HEK293T (cell line): ENCODE measurements around the gene GDPD2.

Experiments
- CTCF ChIA-PET: fragments of 350-600 bp; formaldehyde crosslinking; extraction: SDS; loops from one replicate; lab custom pipeline; 2021; ENCODE audit warnings: antibody characterized with exemption, inconsistent platforms; lab: Yijun Ruan, JAX
- POLR2A ChIA-PET: fragments of 350-600 bp; formaldehyde crosslinking; extraction: SDS; loops from one replicate; lab custom pipeline; 2020; ENCODE audit warnings: antibody characterized with exemption, inconsistent platforms; lab: Yijun Ruan, JAX
- DNase-seq: peaks from one replicate; pipeline ENCODE4 v3.0.0; 2012; ENCODE audit warnings: mixed read lengths; ENCODE audit errors: extremely low spot score
- ARNT ChIP-seq: fragments of 450-650 bp; IDR thresholded peaks from 2 replicates; pipeline ENCODE4 v1.6.1; 2017; ENCODE audit warnings: mild to moderate bottlenecking
- BHLHE40 ChIP-seq: fragments of 450-650 bp; IDR thresholded peaks from 2 replicates; pipeline ENCODE4 v1.6.1; 2016; ENCODE audit warnings: mild to moderate bottlenecking, moderate library complexity, borderline replicate concordance
- CTBP1 ChIP-seq: fragments of 450-650 bp; IDR thresholded peaks from 2 replicates; pipeline ENCODE4 v1.6.1; 2016; ENCODE audit warnings: borderline replicate concordance
- ELF4 ChIP-seq: fragments of 450-650 bp; IDR thresholded peaks from 2 replicates; pipeline ENCODE4 v1.6.1; 2017; ENCODE audit warnings: antibody characterized with exemption
- FOXA1 ChIP-seq: fragments of 450-650 bp; IDR thresholded peaks from 2 replicates; pipeline ENCODE4 v1.6.1; 2016; ENCODE audit warnings: mild to moderate bottlenecking
- FOXK2 ChIP-seq: fragments of 450-650 bp; IDR thresholded peaks from 2 replicates; pipeline ENCODE4 v1.6.1; 2016; ENCODE audit warnings: mild to moderate bottlenecking
- FOXM1 ChIP-seq: fragments of 450-650 bp; IDR thresholded peaks from 2 replicates; pipeline ENCODE4 v1.6.1; 2017; ENCODE audit warnings: mild to moderate bottlenecking, borderline replicate concordance
- HDGF ChIP-seq: fragments of 450-650 bp; IDR thresholded peaks from 2 replicates; pipeline ENCODE4 v1.6.1; 2017; ENCODE audit warnings: antibody characterized with exemption, borderline replicate concordance
- L3MBTL2 ChIP-seq: fragments of 450-650 bp; conservative IDR thresholded peaks from 2 replicates; pipeline ENCODE4 v1.6.1; 2016; ENCODE audit warnings: mild to moderate bottlenecking
- LEF1 ChIP-seq: fragments of 450-650 bp; IDR thresholded peaks from 2 replicates; pipeline ENCODE4 v1.6.1; 2017; ENCODE audit warnings: mild to moderate bottlenecking, borderline replicate concordance
- NFRKB ChIP-seq: fragments of 450-650 bp; IDR thresholded peaks from 2 replicates; pipeline ENCODE4 v1.6.1; 2016; ENCODE audit warnings: mild to moderate bottlenecking, moderate library complexity
- SP1 ChIP-seq: fragments of 450-650 bp; IDR thresholded peaks from 2 replicates; pipeline ENCODE4 v1.6.1; 2017
- SUZ12 ChIP-seq: fragments of 450-650 bp; IDR thresholded peaks from 2 replicates; pipeline ENCODE4 v1.6.1; 2016; ENCODE audit warnings: mild to moderate bottlenecking
- TARDBP ChIP-seq: fragments of 450-650 bp; IDR thresholded peaks from 2 replicates; pipeline ENCODE4 v1.6.1; 2016
- ZNF384 ChIP-seq: fragments of 450-650 bp; IDR thresholded peaks from 2 replicates; pipeline ENCODE4 v1.6.1; 2016
- TF ChIP-seq, protein P1 (sequence below): fragments of 450-650 bp; IDR thresholded peaks from 2 replicates; pipeline ENCODE4 v1.6.1; 2016

GDPD2 gene

DNA sequence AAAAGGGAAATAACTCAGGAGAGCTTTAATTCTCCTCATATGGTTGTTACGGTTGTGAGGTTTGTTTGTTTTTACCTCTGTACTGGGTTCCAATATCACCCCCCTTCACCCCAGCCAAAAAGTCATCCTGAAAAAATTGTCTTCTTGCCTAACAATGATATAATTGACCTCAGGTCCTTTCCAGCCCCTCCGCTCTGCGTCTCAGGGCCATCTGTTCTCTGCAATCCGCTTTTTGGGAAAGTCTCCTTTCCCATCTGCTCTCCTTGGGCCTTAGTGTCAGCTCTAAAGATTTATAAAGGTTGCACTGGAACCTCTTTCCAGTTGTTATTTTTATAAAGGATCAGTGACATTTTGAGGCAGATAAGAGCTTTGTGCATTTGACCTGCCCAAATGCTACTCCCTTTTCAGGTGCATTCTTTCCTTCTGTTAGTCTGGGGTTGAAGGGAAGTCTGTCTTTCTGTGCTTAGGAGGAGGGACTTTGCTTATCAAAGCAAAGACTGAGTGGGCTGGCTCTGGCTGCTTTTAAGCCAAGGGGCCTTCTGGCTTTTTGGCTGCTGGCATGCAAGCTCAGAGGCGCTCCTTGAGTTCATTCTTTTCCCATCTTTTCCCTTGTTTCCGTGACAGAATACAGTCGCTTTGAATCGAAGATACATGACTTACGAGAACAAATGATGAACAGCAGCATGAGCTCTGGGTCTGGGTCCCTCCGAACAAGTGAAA is 55.6 kb downstream of the GDPD2 start:
- CTCF ChIA-PET = interaction anchor here (1.2 kb wide), 1 partner anchor 24 kb away, joined by 3 read pairs; no protein-coding TSS in a partner anchor
- no peak for DNase-seq
- TF ChIP-seq SP1 = no peak
- TF ChIP-seq L3MBTL2 = no peak
- POLR2A ChIA-PET = interaction anchor here (1.3 kb wide), 1 partner anchor 75 kb away, joined by 3 read pairs; no protein-coding TSS in a partner anchor

DNA sequence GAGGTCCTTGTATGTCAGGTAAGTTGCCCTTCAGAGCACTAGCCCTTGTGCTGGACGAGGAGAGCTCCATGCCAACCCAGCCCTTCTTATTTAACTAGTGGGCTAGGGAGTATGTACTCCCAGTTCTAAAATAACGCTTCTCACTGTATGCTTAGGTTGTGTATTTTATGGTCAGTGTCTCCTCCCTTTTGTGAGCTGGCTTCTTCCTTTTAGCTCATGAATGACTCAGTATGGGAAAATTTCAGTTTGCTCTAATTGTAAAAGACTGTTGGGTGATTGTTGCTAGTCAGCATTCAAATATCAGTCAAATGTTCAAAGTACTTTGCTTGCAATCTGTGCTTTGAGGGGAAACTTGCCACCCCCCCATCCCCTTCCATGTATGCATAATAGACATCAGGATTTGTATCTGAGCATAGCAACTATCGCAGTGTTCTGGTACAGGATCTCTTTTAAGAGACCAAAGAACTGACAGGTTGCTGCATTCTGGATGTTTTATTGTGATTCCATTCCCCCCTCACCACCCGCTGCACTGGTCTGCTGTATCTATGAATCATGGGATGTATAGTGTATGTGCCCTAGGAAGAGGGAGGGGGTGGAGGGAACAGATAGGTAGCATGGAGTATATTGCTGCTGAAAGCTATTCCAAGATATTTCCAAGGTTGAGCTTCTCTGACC is 56.3 kb downstream of the GDPD2 start:
- TF ChIP-seq FOXA1 (no peak), ELF4 (no peak), L3MBTL2 (no peak), ZNF384 (no peak), HDGF (no peak), CTBP1 (no peak), SP1 (no peak), FOXM1 (no peak), FOXK2 (no peak)
- TF ChIP-seq, protein P1, sequence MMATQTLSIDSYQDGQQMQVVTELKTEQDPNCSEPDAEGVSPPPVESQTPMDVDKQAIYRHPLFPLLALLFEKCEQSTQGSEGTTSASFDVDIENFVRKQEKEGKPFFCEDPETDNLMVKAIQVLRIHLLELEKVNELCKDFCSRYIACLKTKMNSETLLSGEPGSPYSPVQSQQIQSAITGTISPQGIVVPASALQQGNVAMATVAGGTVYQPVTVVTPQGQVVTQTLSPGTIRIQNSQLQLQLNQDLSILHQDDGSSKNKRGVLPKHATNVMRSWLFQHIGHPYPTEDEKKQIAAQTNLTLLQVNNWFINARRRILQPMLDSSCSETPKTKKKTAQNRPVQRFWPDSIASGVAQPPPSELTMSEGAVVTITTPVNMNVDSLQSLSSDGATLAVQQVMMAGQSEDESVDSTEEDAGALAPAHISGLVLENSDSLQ = no peak
- ChIA-PET CTCF (no interaction called here), POLR2A (interaction anchor here (1.3 kb wide), 1 partner anchor 74 kb away, joined by 3 read pairs; no protein-coding TSS in a partner anchor)
- no peak for DNase-seq

DNA sequence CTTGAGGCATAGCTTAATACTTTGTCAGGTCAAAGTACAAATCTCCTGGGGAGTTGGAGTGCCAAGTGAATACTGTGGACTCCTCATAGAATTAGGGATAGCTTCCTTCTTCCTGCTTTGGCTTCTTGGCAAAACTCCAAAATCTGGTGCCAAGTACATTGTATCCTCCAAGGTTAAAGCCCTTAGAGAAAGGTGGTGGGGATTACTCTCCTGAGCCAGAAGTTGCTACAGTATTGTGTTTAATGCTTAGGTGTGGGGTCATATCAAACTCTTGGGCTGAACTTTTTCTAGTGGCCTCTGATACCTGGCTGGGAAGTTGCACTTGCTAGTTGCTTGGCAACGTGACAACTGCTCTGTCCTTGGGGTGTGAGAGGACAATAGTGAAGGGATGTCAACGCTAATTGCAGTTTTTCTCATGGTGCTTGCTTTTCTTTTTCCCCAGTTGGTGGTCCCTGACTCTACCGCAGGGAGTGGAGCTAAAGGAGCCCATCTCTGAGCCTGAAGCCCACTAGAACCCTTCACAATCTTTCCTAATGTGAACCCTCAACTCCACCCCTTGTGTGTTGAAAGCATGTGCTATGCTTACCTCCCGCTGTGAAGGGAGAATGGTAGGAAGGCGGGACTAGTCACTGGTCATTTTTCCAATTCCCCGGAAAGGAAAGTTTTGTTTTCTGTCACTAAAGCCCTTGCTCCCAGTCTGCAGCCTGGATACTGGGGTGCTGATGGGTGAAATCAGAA is 57.0 kb downstream of the GDPD2 start:
- TF ChIP-seq BHLHE40 = no peak
- no peak for TF ChIP-seq ZNF384
- TF ChIP-seq CTBP1 = no peak
- no peak for TF ChIP-seq FOXM1
- TF ChIP-seq L3MBTL2 = no peak
- TF ChIP-seq FOXA1 = no peak
- no peak for TF ChIP-seq NFRKB
- TF ChIP-seq FOXK2 = no peak
- TF ChIP-seq, protein P1 = no peak
- TF ChIP-seq ELF4 = no peak
- TF ChIP-seq SP1 = no peak
- TF ChIP-seq HDGF = no peak
- no peak for TF ChIP-seq TARDBP
- TF ChIP-seq SUZ12 = no peak
- no peak for DNase-seq
- CTCF ChIA-PET = no interaction called here
- POLR2A ChIA-PET = no interaction called here

DNA sequence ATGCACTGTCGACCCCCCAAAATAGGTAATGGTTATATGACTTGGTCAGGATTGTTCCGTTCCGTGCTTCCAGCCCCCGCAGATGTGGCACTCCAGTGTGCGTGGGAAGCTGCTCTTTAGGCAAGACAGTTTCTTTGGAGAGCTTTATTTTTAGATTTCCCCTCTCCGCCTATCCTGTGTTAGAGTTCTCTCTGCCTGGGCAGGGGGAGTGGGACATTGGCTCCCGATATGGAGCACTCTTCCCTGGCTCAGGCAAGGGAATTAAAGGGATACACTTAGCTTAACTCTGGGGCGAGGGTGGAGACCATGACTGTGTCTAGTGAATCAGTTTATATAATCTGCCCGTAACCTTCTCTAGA is 57.5 kb downstream of the GDPD2 start:
- POLR2A ChIA-PET = no interaction called here
- CTCF ChIA-PET = interaction anchor here (0.9 kb wide), 1 partner anchor 8 kb away, joined by 3 read pairs; no protein-coding TSS in a partner anchor
- DNase-seq = no peak
- TF ChIP-seq, protein P1 = no peak
- no peak for TF ChIP-seq FOXA1

DNA sequence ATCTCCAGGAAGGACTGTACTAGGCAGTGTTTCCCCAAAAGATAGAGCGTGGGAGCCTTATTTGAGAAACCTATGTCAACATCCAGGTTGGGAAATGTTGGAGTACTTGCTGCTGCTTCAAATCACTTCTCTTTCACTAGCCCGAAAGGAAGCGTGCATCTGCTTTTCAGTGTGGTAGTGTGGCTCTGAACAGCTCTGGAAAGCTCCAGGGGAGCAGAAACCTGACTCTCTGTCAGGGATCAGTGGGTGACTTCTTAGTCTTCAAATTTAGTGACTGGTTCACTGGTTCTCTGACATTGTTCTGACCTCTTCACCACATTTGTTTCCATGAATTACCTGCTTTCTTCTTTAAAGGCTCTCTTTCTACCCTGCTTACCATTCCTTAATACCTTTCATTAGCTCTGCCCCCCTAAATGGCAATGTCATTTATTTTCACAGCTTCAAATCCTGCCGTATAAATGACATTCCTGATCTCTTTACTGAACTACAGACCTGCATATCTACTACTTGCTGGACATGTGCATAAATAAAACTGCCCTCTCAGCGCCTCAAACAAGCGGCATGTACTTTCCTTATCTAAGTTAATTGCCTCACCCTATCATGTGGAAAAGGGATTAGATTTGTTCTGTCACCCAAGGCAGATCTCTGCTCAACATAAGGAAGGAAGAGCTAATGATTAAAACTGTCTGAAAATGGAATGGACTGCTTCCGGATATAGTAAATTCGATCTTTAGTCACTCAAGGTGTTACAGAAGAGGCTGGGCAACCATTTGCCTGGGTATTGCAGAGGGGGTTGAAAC is 58.6 kb downstream of the GDPD2 start:
- CTCF ChIA-PET = interaction anchor here (0.9 kb wide), 1 partner anchor 9 kb away, joined by 3 read pairs; no protein-coding TSS in a partner anchor
- POLR2A ChIA-PET = interaction anchor here (1.4 kb wide), 1 partner anchor 30 kb away, joined by 3 read pairs; no protein-coding TSS in a partner anchor

More for the DNA sequence above, 58.6 kb downstream of the GDPD2 start:
- TF ChIP-seq L3MBTL2 (no peak), SUZ12 (no peak), HDGF (no peak), NFRKB (no peak), FOXA1 (no peak), FOXK2 (no peak), LEF1 (no peak), CTBP1 (no peak), SP1 (no peak), ARNT (no peak), TARDBP (no peak)
- DNase-seq = no peak
